ENCODE measurements around the gene OSBPL2. TPM values are rescaled to one million over a fixed set of nuclear protein-coding genes. Genes with fewer than 3 reads are reported as not detected.

The OSBPL2 gene
- total RNA-seq, 1 experiment from 2014 or later = 41.4 TPM

DNA sequence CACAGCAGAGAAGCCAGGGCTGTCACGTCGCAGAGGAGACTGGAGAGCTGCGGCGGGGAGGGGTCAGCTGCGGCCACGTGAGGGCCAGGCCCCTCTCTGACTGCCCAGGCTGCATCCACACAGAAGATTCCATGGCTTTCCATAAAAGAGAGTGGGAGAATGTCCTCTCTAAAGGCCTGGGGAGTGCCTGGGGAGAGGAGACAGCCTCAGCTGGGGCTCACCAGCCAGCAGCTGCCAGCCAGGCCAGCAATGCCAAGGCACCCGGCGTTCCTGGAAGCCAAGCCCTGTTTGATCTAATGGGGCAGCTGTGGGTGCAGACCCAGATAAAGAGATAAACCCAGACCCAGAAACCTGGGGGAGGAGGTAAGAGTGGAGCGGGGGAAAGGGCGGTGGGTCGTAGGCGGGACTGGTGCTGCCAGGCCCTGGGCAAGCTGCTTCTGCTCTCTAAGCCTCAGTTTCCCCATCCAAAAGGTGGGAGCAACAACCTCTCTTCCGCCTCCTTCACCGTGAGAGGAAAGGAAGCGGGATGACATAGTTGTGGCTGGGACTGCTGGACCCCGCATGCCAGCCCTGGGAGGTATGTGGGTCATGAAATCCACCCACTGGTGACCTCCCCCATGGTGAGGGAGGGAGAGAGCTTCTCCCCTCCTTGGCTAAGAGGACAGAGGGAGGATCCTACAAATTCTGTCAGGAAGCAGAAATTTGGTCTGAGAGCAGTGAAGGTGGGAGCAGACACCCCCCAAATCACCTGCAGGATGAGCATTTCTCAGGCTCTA lies 3.1 kb upstream of the OSBPL2 start:
- intact Hi-C loops (cut with micrococcal nuclease; ENCODE audit: unreplicated experiment) (no loop called here), in situ Hi-C loops (cut with HindIII; ENCODE audit: low pct_unique_long_range_greater_than_20kb, low sequenced_read_pairs) (no loop called here)
- H3K4me3 ChIP-seq (ENCODE audit: low read depth in 2 of 2, low read length in 2 of 2) = no peak overlapping the region
- DNase-seq (ENCODE audit: low read depth, low spot score) (no peak), ATAC-seq (no peak)
- 0 out of 2 replicates have a peak, but pooled peaks cover 3% of the 10 kb centered on the region for H3K4me1 ChIP-seq (ENCODE audit: control insufficient read depth, insufficient read depth, low read length)
- no peaks in the 10 kb centered on the region for H3K9me3 ChIP-seq (ENCODE audit: control insufficient read depth, insufficient read depth, low read depth, low read length)
- CTCF ChIA-PET = no interaction called here
- no peaks in the 10 kb centered on the region for H3K27me3 ChIP-seq (ENCODE audit: control insufficient read depth, insufficient read depth, low read length)
- peaks cover 4% of the 10 kb centered on the region; the same call in 1 of the 2 replicates for H3K36me3 ChIP-seq (ENCODE audit: control insufficient read depth, insufficient read depth, low read length)
- no TSS peak for BruUV-seq (replicated peaks)
- TF ChIP-seq TCF7L2 (IDR thresholded peaks at IDR 0.05; ENCODE audit: low read depth, low read length) (no peak), SIN3A (IDR thresholded peaks at IDR 0.05; ENCODE audit: borderline replicate concordance, insufficient read depth, low read depth, low read length) (no peak), POLR2AphosphoS5 (IDR thresholded peaks at IDR 0.05; ENCODE audit: low read depth, low read length) (no peak)
- TF ChIP-seq, protein P1, sequence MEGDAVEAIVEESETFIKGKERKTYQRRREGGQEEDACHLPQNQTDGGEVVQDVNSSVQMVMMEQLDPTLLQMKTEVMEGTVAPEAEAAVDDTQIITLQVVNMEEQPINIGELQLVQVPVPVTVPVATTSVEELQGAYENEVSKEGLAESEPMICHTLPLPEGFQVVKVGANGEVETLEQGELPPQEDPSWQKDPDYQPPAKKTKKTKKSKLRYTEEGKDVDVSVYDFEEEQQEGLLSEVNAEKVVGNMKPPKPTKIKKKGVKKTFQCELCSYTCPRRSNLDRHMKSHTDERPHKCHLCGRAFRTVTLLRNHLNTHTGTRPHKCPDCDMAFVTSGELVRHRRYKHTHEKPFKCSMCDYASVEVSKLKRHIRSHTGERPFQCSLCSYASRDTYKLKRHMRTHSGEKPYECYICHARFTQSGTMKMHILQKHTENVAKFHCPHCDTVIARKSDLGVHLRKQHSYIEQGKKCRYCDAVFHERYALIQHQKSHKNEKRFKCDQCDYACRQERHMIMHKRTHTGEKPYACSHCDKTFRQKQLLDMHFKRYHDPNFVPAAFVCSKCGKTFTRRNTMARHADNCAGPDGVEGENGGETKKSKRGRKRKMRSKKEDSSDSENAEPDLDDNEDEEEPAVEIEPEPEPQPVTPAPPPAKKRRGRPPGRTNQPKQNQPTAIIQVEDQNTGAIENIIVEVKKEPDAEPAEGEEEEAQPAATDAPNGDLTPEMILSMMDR (IDR thresholded peaks at IDR 0.05) = no peak
- TF ChIP-seq, protein P2, sequence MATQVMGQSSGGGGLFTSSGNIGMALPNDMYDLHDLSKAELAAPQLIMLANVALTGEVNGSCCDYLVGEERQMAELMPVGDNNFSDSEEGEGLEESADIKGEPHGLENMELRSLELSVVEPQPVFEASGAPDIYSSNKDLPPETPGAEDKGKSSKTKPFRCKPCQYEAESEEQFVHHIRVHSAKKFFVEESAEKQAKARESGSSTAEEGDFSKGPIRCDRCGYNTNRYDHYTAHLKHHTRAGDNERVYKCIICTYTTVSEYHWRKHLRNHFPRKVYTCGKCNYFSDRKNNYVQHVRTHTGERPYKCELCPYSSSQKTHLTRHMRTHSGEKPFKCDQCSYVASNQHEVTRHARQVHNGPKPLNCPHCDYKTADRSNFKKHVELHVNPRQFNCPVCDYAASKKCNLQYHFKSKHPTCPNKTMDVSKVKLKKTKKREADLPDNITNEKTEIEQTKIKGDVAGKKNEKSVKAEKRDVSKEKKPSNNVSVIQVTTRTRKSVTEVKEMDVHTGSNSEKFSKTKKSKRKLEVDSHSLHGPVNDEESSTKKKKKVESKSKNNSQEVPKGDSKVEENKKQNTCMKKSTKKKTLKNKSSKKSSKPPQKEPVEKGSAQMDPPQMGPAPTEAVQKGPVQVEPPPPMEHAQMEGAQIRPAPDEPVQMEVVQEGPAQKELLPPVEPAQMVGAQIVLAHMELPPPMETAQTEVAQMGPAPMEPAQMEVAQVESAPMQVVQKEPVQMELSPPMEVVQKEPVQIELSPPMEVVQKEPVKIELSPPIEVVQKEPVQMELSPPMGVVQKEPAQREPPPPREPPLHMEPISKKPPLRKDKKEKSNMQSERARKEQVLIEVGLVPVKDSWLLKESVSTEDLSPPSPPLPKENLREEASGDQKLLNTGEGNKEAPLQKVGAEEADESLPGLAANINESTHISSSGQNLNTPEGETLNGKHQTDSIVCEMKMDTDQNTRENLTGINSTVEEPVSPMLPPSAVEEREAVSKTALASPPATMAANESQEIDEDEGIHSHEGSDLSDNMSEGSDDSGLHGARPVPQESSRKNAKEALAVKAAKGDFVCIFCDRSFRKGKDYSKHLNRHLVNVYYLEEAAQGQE (IDR thresholded peaks at IDR 0.05; ENCODE audit: insufficient read depth in 1 of 2, low read depth in 2 of 2, low read length in 1 of 2) = no peak
- H3K27ac ChIP-seq (ENCODE audit: low read length) = no peak overlapping the region
- POLR2A ChIA-PET = no interaction called here

DNA sequence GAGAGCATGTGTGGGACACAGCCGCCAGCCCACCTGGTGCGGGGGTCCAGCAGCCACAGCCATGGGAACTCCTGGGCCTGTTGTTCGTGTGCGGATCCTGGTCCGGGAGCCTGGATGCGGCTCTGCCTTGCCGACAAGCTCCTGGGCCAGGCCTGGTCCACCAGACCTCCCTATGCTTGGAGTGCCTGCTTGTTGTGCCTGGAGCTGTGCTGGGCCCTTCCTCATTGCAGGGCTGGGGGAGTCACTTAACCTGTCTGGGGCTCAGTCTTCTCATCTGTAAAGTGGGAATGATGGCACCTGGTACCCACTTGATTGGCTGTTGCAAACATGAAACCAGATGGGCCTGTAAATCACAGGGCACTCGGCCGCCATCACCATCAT lies 2.6 kb upstream of the OSBPL2 start:
- H3K27ac ChIP-seq (ENCODE audit: low read length) = no peak overlapping the region
- TF ChIP-seq POLR2AphosphoS5 (IDR thresholded peaks at IDR 0.05; ENCODE audit: low read depth, low read length) (no peak), SIN3A (IDR thresholded peaks at IDR 0.05; ENCODE audit: borderline replicate concordance, insufficient read depth, low read depth, low read length) (no peak), TCF7L2 (IDR thresholded peaks at IDR 0.05; ENCODE audit: low read depth, low read length) (no peak)
- TF ChIP-seq, protein P2 (IDR thresholded peaks at IDR 0.05; ENCODE audit: insufficient read depth in 1 of 2, low read depth in 2 of 2, low read length in 1 of 2) = no peak
- TF ChIP-seq, protein P1 (IDR thresholded peaks at IDR 0.05) = no peak
- H3K4me1 ChIP-seq (ENCODE audit: control insufficient read depth, insufficient read depth, low read length) = 0 out of 2 replicates have a peak, but pooled peaks cover 3% of the 10 kb centered on the region
- peaks cover 4% of the 10 kb centered on the region; the same call in 1 of the 2 replicates for H3K36me3 ChIP-seq (ENCODE audit: control insufficient read depth, insufficient read depth, low read length)
- ChIA-PET CTCF (no interaction called here), POLR2A (no interaction called here)
- no peaks in the 10 kb centered on the region for H3K27me3 ChIP-seq (ENCODE audit: control insufficient read depth, insufficient read depth, low read length)
- no peak for DNase-seq (ENCODE audit: low read depth, low spot score)
- BruUV-seq (replicated peaks) = no TSS peak
- in situ Hi-C loops (cut with HindIII; ENCODE audit: low pct_unique_long_range_greater_than_20kb, low sequenced_read_pairs) (no loop called here), intact Hi-C loops (cut with micrococcal nuclease; ENCODE audit: unreplicated experiment) (no loop called here)
- no peaks in the 10 kb centered on the region for H3K9me3 ChIP-seq (ENCODE audit: control insufficient read depth, insufficient read depth, low read depth, low read length)
- H3K4me3 ChIP-seq (ENCODE audit: low read depth in 2 of 2, low read length in 2 of 2) = no peak overlapping the region
- ATAC-seq = no peak
